Loucy (cell line): ENCODE results near the gene RFC1.
"Not testable (repeated sequence)": the region's sequence is repeated elsewhere in the genome, so short reads cannot be mapped to it uniquely, and the experiment has no call there.

Source experiments
- EZH2phosphoT487 ChIP-seq: fragments of 200-600 bp; IDR thresholded peaks from 2 replicates; pipeline ENCODE4 v1.6.1; 2018; ENCODE audit warnings: antibody characterized with exemption, mild to moderate bottlenecking, moderate library complexity, borderline replicate concordance
- TF ChIP-seq, protein P1 (sequence below): fragments of 200-600 bp; sonication (generic); conservative IDR thresholded peaks from 2 replicates; pipeline ENCODE4 v1.5.1; 2014; ENCODE audit warnings: mild to moderate bottlenecking, antibody characterized with exemption, low read length

DNA sequence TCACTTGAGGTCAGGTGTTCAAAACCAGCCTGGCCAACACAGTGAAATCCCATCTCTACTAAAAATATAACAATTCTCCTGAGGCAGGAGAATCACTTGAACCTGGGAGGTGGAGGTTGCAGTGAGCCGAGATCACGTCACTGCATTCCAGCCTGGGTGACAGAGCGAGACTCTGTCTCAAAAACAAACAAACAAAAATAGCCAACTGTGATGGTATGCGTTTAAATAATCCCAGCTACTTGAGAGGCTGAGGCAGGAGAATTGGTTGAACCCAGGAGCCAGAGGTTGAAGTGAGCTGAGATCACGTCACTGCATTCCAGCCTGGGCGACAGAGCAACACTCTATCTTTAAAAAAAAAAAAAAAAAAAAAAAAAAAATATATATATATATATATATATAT lies 35.5 kb upstream of the RFC1 start:
- TF ChIP-seq, protein P1, sequence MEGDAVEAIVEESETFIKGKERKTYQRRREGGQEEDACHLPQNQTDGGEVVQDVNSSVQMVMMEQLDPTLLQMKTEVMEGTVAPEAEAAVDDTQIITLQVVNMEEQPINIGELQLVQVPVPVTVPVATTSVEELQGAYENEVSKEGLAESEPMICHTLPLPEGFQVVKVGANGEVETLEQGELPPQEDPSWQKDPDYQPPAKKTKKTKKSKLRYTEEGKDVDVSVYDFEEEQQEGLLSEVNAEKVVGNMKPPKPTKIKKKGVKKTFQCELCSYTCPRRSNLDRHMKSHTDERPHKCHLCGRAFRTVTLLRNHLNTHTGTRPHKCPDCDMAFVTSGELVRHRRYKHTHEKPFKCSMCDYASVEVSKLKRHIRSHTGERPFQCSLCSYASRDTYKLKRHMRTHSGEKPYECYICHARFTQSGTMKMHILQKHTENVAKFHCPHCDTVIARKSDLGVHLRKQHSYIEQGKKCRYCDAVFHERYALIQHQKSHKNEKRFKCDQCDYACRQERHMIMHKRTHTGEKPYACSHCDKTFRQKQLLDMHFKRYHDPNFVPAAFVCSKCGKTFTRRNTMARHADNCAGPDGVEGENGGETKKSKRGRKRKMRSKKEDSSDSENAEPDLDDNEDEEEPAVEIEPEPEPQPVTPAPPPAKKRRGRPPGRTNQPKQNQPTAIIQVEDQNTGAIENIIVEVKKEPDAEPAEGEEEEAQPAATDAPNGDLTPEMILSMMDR = not testable (repeated sequence)
- TF ChIP-seq EZH2phosphoT487 = not testable (repeated sequence)
